ENCODE data around the gene GRM4. TPM values are rescaled to one million over a fixed set of nuclear protein-coding genes. Genes with fewer than 3 reads are reported as not detected.

The GRM4 gene
- total RNA-seq, 1 experiment from 2014 or later = not detected

- H3F3A ChIP-seq (ENCODE audit: insufficient read depth, low read depth) = peaks cover 7% of the 10 kb centered on the region; the same call in 1 of the 2 replicates
- POLR2A ChIA-PET (ENCODE audit: unreplicated experiment) = no interaction called here
Observed at GRCh38 chr6:34157851-34158250, 12.0 kb upstream of the GRM4 start.

GRCh38 chr6:34157236-34157830 is 11.4 kb upstream of the GRM4 start:
- no peaks in the 10 kb centered on the region; the same call in 1 of the 2 replicates for H3K4me1 ChIP-seq (replicated peaks; ENCODE audit: insufficient read depth)
- TF ChIP-seq EZH2 (IDR thresholded peaks at IDR 0.05; ENCODE audit: low read depth) = no peak
- no peak for TF ChIP-seq CTCF (conservative IDR thresholded peaks at IDR 0.05)
- no peaks in the 10 kb centered on the region for H3K36me3 ChIP-seq (ENCODE audit: low read depth)
- no peaks in the 10 kb centered on the region for H3K79me2 ChIP-seq (ENCODE audit: low read depth)
- ChIA-PET POLR2A (ENCODE audit: unreplicated experiment) (interaction anchor here (0.6 kb wide), 1 partner anchor 539 kb away, joined by 3 read pairs; the partner anchor contains the start of gene ILRUN), CTCF (interaction anchor here (0.5 kb wide), 1 partner anchor 65 kb away, joined by 5 read pairs; no protein-coding TSS in a partner anchor)
- DNase-seq = no peak
- H3K4me2 ChIP-seq = no peak overlapping the region
- no peak overlapping the region for H3K27ac ChIP-seq
- BruUV-seq (replicated peaks) = no TSS peak
- peaks cover 7% of the 10 kb centered on the region; the same call in 1 of the 2 replicates for H3F3A ChIP-seq (ENCODE audit: insufficient read depth, low read depth)
- H3K4me3 ChIP-seq = no peak overlapping the region
- H3K27me3 ChIP-seq (ENCODE audit: insufficient read depth, low read depth) = peaks cover 19% of the 10 kb centered on the region
- no peaks in the 10 kb centered on the region for H4K20me1 ChIP-seq (ENCODE audit: insufficient read depth)
- no peak overlapping the region for H2AFZ ChIP-seq
- intact Hi-C loops (cut with micrococcal nuclease; ENCODE audit: unreplicated experiment) = no loop called here
- no peaks in the 10 kb centered on the region for H3K9me2 ChIP-seq (ENCODE audit: insufficient read depth)
- no peaks in the 10 kb centered on the region for H3K9me3 ChIP-seq (ENCODE audit: insufficient read depth, low read depth)

More at GRCh38 chr6:34157851-34158250, 12.0 kb upstream of the GRM4 start:
- DNase-seq = no peak
- CTCF ChIA-PET = no interaction called here
- Histone ChIP-seq H3K79me2 (ENCODE audit: low read depth) (no peaks in the 10 kb centered on the region), H3K4me2 (no peak overlapping the region), H3K4me1 (replicated peaks; ENCODE audit: insufficient read depth) (no peaks in the 10 kb centered on the region; the same call in 1 of the 2 replicates), H3K27ac (no peak overlapping the region), H3K9me3 (ENCODE audit: insufficient read depth, low read depth) (no peaks in the 10 kb centered on the region), H4K20me1 (ENCODE audit: insufficient read depth) (no peaks in the 10 kb centered on the region), H3K4me3 (no peak overlapping the region), H3K9me2 (ENCODE audit: insufficient read depth) (no peaks in the 10 kb centered on the region), H3K36me3 (ENCODE audit: low read depth) (no peaks in the 10 kb centered on the region), H2AFZ (no peak overlapping the region), H3K27me3 (ENCODE audit: insufficient read depth, low read depth) (peaks cover 16% of the 10 kb centered on the region)
- TF ChIP-seq CTCF (conservative IDR thresholded peaks at IDR 0.05) (no peak), EZH2 (IDR thresholded peaks at IDR 0.05; ENCODE audit: low read depth) (no peak)
- intact Hi-C loops (cut with micrococcal nuclease; ENCODE audit: unreplicated experiment) = no loop called here
- no TSS peak for BruUV-seq (replicated peaks)

GRCh38 chr6:34155471-34156300 is 9.8 kb upstream of the GRM4 start:
- POLR2A ChIA-PET (ENCODE audit: unreplicated experiment) = no interaction called here
- no peaks in the 10 kb centered on the region for H3K79me2 ChIP-seq (ENCODE audit: low read depth)
- H3K4me2 ChIP-seq = no peak overlapping the region
- peaks cover 7% of the 10 kb centered on the region; the same call in 1 of the 2 replicates for H3F3A ChIP-seq (ENCODE audit: insufficient read depth, low read depth)
- H2AFZ ChIP-seq = no peak overlapping the region
- H3K27me3 ChIP-seq (ENCODE audit: insufficient read depth, low read depth) = peaks cover 34% of the 10 kb centered on the region
- no peak for DNase-seq
- no TSS peak for BruUV-seq (replicated peaks)
- H3K4me1 ChIP-seq (replicated peaks; ENCODE audit: insufficient read depth) = no peaks in the 10 kb centered on the region
- CTCF ChIA-PET = interaction anchor here (0.5 to 1.7 kb wide), 6 partner anchors 384 to 624 kb away, joined by 3 to 9 read pairs (median 7); partner anchors contain the start of gene UQCC2
- no peaks in the 10 kb centered on the region for H4K20me1 ChIP-seq (ENCODE audit: insufficient read depth)
- H3K9me2 ChIP-seq (ENCODE audit: insufficient read depth) = no peaks in the 10 kb centered on the region
- H3K4me3 ChIP-seq = no peak overlapping the region
- H3K27ac ChIP-seq = no peak overlapping the region
- no peaks in the 10 kb centered on the region for H3K36me3 ChIP-seq (ENCODE audit: low read depth)
- intact Hi-C loops (cut with micrococcal nuclease; ENCODE audit: unreplicated experiment) = loop anchor here (2.0 kb wide), 3 partner anchors 101 to 445 kb away; partner anchors contain the start of gene UQCC2
- TF ChIP-seq CTCF (conservative IDR thresholded peaks at IDR 0.05) = no peak
- H3K9me3 ChIP-seq (ENCODE audit: insufficient read depth, low read depth) = no peaks in the 10 kb centered on the region

All from PC-9 (cell line).